ENCODE results near the gene SPACDR.

The SPACDR gene

DNA sequence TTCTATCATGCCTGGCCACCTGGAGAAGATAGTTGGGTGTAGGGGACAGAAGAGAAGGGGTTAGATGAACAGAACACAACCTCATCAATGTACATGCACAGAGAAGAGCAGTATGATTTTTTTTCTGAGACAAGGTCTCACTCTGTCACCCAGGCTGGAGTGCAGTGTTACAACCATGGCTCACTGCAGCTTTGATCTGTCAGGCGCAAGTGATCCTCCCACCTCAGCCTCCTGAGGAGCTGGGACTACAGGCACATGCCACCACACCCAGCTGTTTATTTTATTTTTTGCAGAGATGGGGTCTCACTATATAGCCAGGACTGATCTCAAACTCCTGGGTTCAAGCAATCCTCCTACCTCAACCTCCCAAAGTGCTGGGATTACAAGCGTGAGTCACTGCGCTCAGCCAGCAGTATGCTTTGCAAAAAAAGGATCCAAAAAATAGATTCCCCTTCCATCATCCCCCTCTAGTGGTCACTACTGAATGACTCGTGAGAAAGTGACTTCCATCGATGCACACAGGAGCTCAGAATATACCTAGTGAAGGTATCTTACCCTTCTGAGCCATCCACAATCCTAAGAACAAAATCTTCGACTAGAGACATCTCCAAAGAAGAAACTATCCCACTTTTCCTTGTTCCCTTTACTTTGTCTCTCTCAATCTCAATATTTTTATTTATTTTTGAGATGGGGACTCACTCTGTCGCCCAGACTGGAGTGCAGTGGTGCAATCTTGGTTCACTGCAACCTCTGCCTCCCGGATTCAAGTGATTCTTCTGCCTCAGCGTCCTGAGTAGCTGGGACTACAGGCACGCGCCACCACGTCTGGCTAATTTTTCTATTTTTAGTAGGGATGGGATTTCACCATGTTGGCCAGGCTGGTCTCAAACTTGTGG is 56.5 kb downstream of the SPACDR start:
- peak; percentile 77 for DNase-seq

DNA sequence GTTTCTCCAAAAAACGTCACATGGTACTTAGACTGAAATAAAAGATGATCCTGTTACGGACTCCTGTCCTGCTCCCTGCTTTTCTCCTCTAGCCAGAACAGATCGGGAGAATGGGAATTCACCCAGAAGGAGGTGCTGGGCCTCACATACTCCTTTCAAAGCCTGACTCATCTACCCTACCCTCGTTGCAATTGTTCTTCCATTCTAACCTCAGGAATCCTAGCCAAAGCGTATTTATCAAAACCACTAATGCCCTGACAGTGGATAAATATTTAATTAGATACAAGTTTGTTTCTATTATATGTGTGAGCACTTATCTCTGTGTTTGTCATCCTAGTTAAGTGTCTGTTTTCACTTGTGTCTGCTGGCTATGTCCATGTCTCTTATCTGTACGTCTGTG is 57.3 kb downstream of the SPACDR start:
- no peak for DNase-seq

All from CD4-positive, alpha-beta T cell treated with Interleukin-12 subunit alpha and Interleukin-12 subunit beta, for 1 hour (primary cell).